Keratinocyte (primary cell): Measurements from ENCODE around the gene RASD2. TPM values are rescaled to one million over a fixed set of nuclear protein-coding genes. Genes with fewer than 3 reads are reported as not detected.
A peak's percentile ranks its signal among the peaks of the same experiment; 100 is the strongest.

Experiments used
- DNase-seq: peaks from one replicate; pipeline ENCODE4 v3.0.0-alpha.2; 2011; ENCODE audit warnings: low read depth, missing footprints, low spot score
- FAIRE-seq: peaks from 2 replicates; lab custom pipeline; 2011; peaks lifted over from hg19 to GRCh38; lab: Jason Lieb, UNC
- H2AFZ ChIP-seq: 2 replicates; pipeline ENCODE4 v1.6.0; 2012; ENCODE audit warnings: low read length, control low read depth, inconsistent platforms; ENCODE audit not compliant: control insufficient read depth
- H3K27ac ChIP-seq: 2 replicates; pipeline ENCODE4 v1.5.1; 2011; ENCODE audit warnings: low read length; ENCODE audit not compliant: control insufficient read depth, insufficient read depth
- H3K27me3 ChIP-seq: 3 replicates; pipeline ENCODE4 v1.6.0; 2011; ENCODE audit warnings: low read length; ENCODE audit not compliant: control insufficient read depth, insufficient read depth; ENCODE audit errors: extremely low read depth
- H3K36me3 ChIP-seq, 2 experiments: 2 replicates in 1 of 2; 3 replicates in 1 of 2; pipeline ENCODE4 v1.5.1; 2011; ENCODE audit warnings: low read length in 2 of 2, mild to moderate bottlenecking in 1 of 2; ENCODE audit not compliant: control insufficient read depth in 2 of 2, insufficient read depth in 2 of 2; ENCODE audit errors: extremely low read depth in 1 of 2
- H3K4me1 ChIP-seq: 3 replicates; pipeline ENCODE4 v1.5.1; 2011; ENCODE audit warnings: low read length; ENCODE audit not compliant: control insufficient read depth, insufficient read depth; ENCODE audit errors: extremely low read depth
- H3K4me2 ChIP-seq: 3 replicates; pipeline ENCODE4 v1.6.0; 2011; ENCODE audit warnings: low read depth, low read length; ENCODE audit not compliant: control insufficient read depth, insufficient read depth; ENCODE audit errors: extremely low read depth
- H3K4me3 ChIP-seq, 3 experiments: fragments of 200-600 bp in 1 of 3; sonication (generic) in 1 of 3; 2 replicates in 2 of 3; 3 replicates in 1 of 3; pipeline ENCODE4 v1.5.1; 2011 to 2016; ENCODE audit warnings: low read length in 3 of 3, mild to moderate bottlenecking in 3 of 3, control low read depth in 2 of 3, inconsistent platforms in 1 of 3, low read depth in 1 of 3, mixed read lengths in 1 of 3, mixed run types in 1 of 3, moderate library complexity in 1 of 3; ENCODE audit not compliant: control insufficient read depth in 2 of 3, insufficient read depth in 2 of 3; ENCODE audit errors: extremely low read depth in 1 of 3
- H3K79me2 ChIP-seq: 2 replicates; pipeline ENCODE4 v1.6.0; 2012; ENCODE audit warnings: low read length; ENCODE audit not compliant: control insufficient read depth, insufficient read depth
- H3K9ac ChIP-seq: 3 replicates; pipeline ENCODE4 v1.6.0; 2011; ENCODE audit warnings: low read length; ENCODE audit not compliant: control insufficient read depth, insufficient read depth; ENCODE audit errors: extremely low read depth
- H3K9me1 ChIP-seq: 3 replicates; pipeline ENCODE4 v1.6.0; 2011; ENCODE audit warnings: low read length; ENCODE audit not compliant: control insufficient read depth, insufficient read depth; ENCODE audit errors: extremely low read depth
- H3K9me3 ChIP-seq: 2 replicates; pipeline ENCODE4 v1.5.1; 2012; ENCODE audit warnings: low read depth, low read length; ENCODE audit not compliant: control insufficient read depth
- H4K20me1 ChIP-seq: 3 replicates; pipeline ENCODE4 v1.6.0; 2011; ENCODE audit warnings: low read length; ENCODE audit not compliant: control insufficient read depth, insufficient read depth; ENCODE audit errors: extremely low read depth
- CTCF ChIP-seq, 3 experiments: IDR thresholded peaks in 1 of 3; conservative IDR thresholded peaks in 1 of 3; optimal IDR thresholded peaks in 1 of 3; 2 replicates in 2 of 3; 3 replicates in 1 of 3; pipeline versions ENCODE3 to v1.5.1; 2011; ENCODE audit warnings: low read length in 3 of 3, mild to moderate bottlenecking in 3 of 3, moderate library complexity in 2 of 3, control low read depth in 1 of 3, inconsistent platforms in 1 of 3; ENCODE audit not compliant: insufficient read depth in 2 of 3; ENCODE audit errors: extremely low read depth in 1 of 3
- EZH2 ChIP-seq: IDR thresholded peaks from one replicate; pipeline ENCODE4 v1.6.1; 2012; ENCODE audit warnings: inconsistent platforms, mild to moderate bottlenecking, low read length, moderate library complexity
- dilution Hi-C: fragments of 300-500 bp; cut with MboI; formaldehyde crosslinking; loops from one replicate; pipeline ENCODE4 v1.7.0; 2020; ENCODE audit warnings: low sequenced_read_pairs; ENCODE audit not compliant: extremely low pct_ligation_motif_present
- polyA plus RNA-seq, 5 experiments: library from polyadenylated mRNA; depleted of rRNA in 3 of 5; stranded (reverse) in 3 of 5; stranded (forward) in 1 of 5; unstranded in 1 of 5; fragments of >200 nt; gene quantifications; 1 replicate in 1 of 5; 2 replicates in 3 of 5; 3 replicates in 1 of 5; pipeline versions ENCODE4 v1.2.1 to v1.2.3, GENCODE V29; 2011 to 2012; ENCODE audit warnings: missing spikeins in 2 of 5, low read depth in 1 of 5, low replicate concordance in 1 of 5

RASD2 gene
- polyA plus RNA-seq, 1 donor (not counting 4 experiments of a cell fraction or from before 2014, with no cell fraction given) = 0.03 TPM

GRCh38 chr22:35519306-35520000 is 21.2 kb upstream of the RASD2 start:
- dilution Hi-C loops = no loop called here
- no peaks in the 10 kb centered on the region for H3K9me1 ChIP-seq
- H3K9ac ChIP-seq = no peak overlapping the region
- TF ChIP-seq CTCF (optimal IDR thresholded peaks at IDR 0.05 in 1 of 3, IDR thresholded peaks at IDR 0.05 in 1 of 3, conservative IDR thresholded peaks at IDR 0.05 in 1 of 3; ENCODE audit: extremely low read depth in 1 of 3, insufficient read depth in 2 of 3, low read length in 3 of 3) (no peak), EZH2 (no peak)
- H3K27me3 ChIP-seq = no peaks in the 10 kb centered on the region
- no peaks in the 10 kb centered on the region for H4K20me1 ChIP-seq
- H3K4me3 ChIP-seq = no peak overlapping the region
- no peak overlapping the region for H2AFZ ChIP-seq
- H3K27ac ChIP-seq = no peak overlapping the region
- H3K4me2 ChIP-seq = no peak overlapping the region
- H3K79me2 ChIP-seq = no peaks in the 10 kb centered on the region
- no peak for DNase-seq
- no peaks in the 10 kb centered on the region for H3K36me3 ChIP-seq
- no peaks in the 10 kb centered on the region for H3K9me3 ChIP-seq
- peaks cover 15% of the 10 kb centered on the region for H3K4me1 ChIP-seq
- FAIRE-seq = no peak

- no peak overlapping the region for H2AFZ ChIP-seq
- H3K9me1 ChIP-seq = no peaks in the 10 kb centered on the region
- dilution Hi-C loops = no loop called here
- no peaks in the 10 kb centered on the region for H4K20me1 ChIP-seq
- H3K27me3 ChIP-seq = no peaks in the 10 kb centered on the region
- H3K27ac ChIP-seq = no peak overlapping the region
- H3K79me2 ChIP-seq = no peaks in the 10 kb centered on the region
- no peaks in the 10 kb centered on the region for H3K9me3 ChIP-seq
- H3K4me3 ChIP-seq = peak overlapping the region in 1 of 3 experiments; percentile 9
- no peaks in the 10 kb centered on the region for H3K36me3 ChIP-seq
- FAIRE-seq = peak; percentile 90
- TF ChIP-seq CTCF (optimal IDR thresholded peaks at IDR 0.05 in 1 of 3, IDR thresholded peaks at IDR 0.05 in 1 of 3, conservative IDR thresholded peaks at IDR 0.05 in 1 of 3; ENCODE audit: extremely low read depth in 1 of 3, insufficient read depth in 2 of 3, low read length in 3 of 3) = no peak
- no peak for TF ChIP-seq EZH2
- no peak overlapping the region for H3K9ac ChIP-seq
- DNase-seq = no peak
- peak overlapping the region; percentile 48 for H3K4me2 ChIP-seq
- peaks cover 15% of the 10 kb centered on the region for H3K4me1 ChIP-seq
These were observed 19.0 kb upstream of the RASD2 start for GRCh38 chr22:35521358-35522224.
